ENCODE results near the gene CA5A. TPM values are rescaled to one million over a fixed set of nuclear protein-coding genes. Genes with fewer than 3 reads are reported as not detected.

The CA5A gene
- total RNA-seq, 1 experiment from 2014 or later: not detected

GRCh38 chr16:87966685-87967185 lies 30.4 kb upstream of the CA5A start:
- Histone ChIP-seq H3K9me2 (ENCODE audit: insufficient read depth) (no peaks in the 10 kb centered on the region), H3K9me3 (ENCODE audit: control insufficient read depth in 1 of 2, insufficient read depth in 1 of 2, low read depth in 1 of 2, low read length in 2 of 2) (peaks cover 7 to 8% of the 10 kb centered on the region in 2 experiments; a peak in 3 of 4 replicates), H4K20me1 (ENCODE audit: insufficient read depth) (no peaks in the 10 kb centered on the region), H3K27ac (ENCODE audit: low read depth, low read length) (no peak overlapping the region), H3K36me3 (ENCODE audit: control insufficient read depth in 1 of 2, insufficient read depth in 2 of 2, low read length in 2 of 2) (peaks cover 0 to 4% of the 10 kb centered on the region in 2 experiments; a peak in 1 of 4 replicates), H2AFZ (ENCODE audit: low read depth, low read length, poor library complexity, severe bottlenecking) (no peak overlapping the region), H3K79me2 (ENCODE audit: insufficient read depth, low read length) (peaks cover 69% of the 10 kb centered on the region), H3K4me1 (ENCODE audit: control insufficient read depth in 1 of 2, insufficient read depth in 2 of 2, low read length in 2 of 2) (no peaks in the 10 kb centered on the region), H3K4me2 (ENCODE audit: low read length) (no peak overlapping the region), H3K9ac (ENCODE audit: low read length) (no peak overlapping the region), H3K27me3 (ENCODE audit: insufficient read depth, low read length) (no peaks in the 10 kb centered on the region), H3K4me3 (replicated peaks in 1 of 2; ENCODE audit: low read depth in 1 of 2, low read length in 2 of 2) (no peak overlapping the region)
- ChIA-PET POLR2A (no interaction called here), CTCF (no interaction called here), RAD21 (ENCODE audit: low non-redundant PET in 1 of 2, low total read pairs in 2 of 2, uncharacterized antibody in 2 of 2, unreplicated experiment in 2 of 2) (no interaction called here)
- no peak for TF ChIP-seq CBX3 (IDR thresholded peaks at IDR 0.05; ENCODE audit: low read depth)
- no peak for TF ChIP-seq EZH2phosphoT487 (IDR thresholded peaks at IDR 0.05; ENCODE audit: borderline replicate concordance)
- TF ChIP-seq POLR2AphosphoS5 (IDR thresholded peaks at IDR 0.05; ENCODE audit: low read depth, low read length): no peak
- no peak for TF ChIP-seq ZFX (IDR thresholded peaks at IDR 0.05)
- no peak for TF ChIP-seq YY1 (IDR thresholded peaks at IDR 0.05; ENCODE audit: extremely low read depth, insufficient replicate concordance, low read depth, low read length)
- TF ChIP-seq ATF3 (IDR thresholded peaks at IDR 0.05): no peak
- TF ChIP-seq CTCF (IDR thresholded peaks at IDR 0.05 in 2 of 3, conservative IDR thresholded peaks at IDR 0.05 in 1 of 3; ENCODE audit: borderline replicate concordance in 1 of 3, insufficient read depth in 1 of 3, low read depth in 2 of 3, low read length in 2 of 3): no peak
- TF ChIP-seq ZBTB33 (IDR thresholded peaks at IDR 0.05; ENCODE audit: extremely low read depth, insufficient replicate concordance, low read length): no peak
- intact Hi-C loops (cut with micrococcal nuclease): no loop called here
- DNase-seq (ENCODE audit: low read depth, low spot score): no peak
- peak; percentile 24; the same call in 1 of the 2 replicates for ATAC-seq
- no TSS peak for BruUV-seq (replicated peaks)
